HEK293T (cell line): ENCODE data around the gene LSAMP.

Experiments
- FOXA1 ChIP-seq: fragments of 450-650 bp; IDR thresholded peaks from 2 replicates; pipeline ENCODE4 v1.6.1; 2016; ENCODE audit warnings: mild to moderate bottlenecking
- FOXK2 ChIP-seq: fragments of 450-650 bp; IDR thresholded peaks from 2 replicates; pipeline ENCODE4 v1.6.1; 2016; ENCODE audit warnings: mild to moderate bottlenecking
- FOXM1 ChIP-seq: fragments of 450-650 bp; IDR thresholded peaks from 2 replicates; pipeline ENCODE4 v1.6.1; 2017; ENCODE audit warnings: mild to moderate bottlenecking, borderline replicate concordance
- PKNOX1 ChIP-seq: fragments of 450-650 bp; IDR thresholded peaks from 2 replicates; pipeline ENCODE4 v1.6.1; 2016
- SP1 ChIP-seq: fragments of 450-650 bp; IDR thresholded peaks from 2 replicates; pipeline ENCODE4 v1.6.1; 2017
- ZNF384 ChIP-seq: fragments of 450-650 bp; IDR thresholded peaks from 2 replicates; pipeline ENCODE4 v1.6.1; 2016

- TF ChIP-seq PKNOX1 = no peak
- TF ChIP-seq ZNF384 = no peak
- no peak for TF ChIP-seq FOXK2
- TF ChIP-seq FOXA1 = no peak
- TF ChIP-seq FOXM1 = no peak
- no peak for TF ChIP-seq SP1
These were observed 143.9 kb downstream of the LSAMP start for GRCh38 chr3:116301422-116301821.
